GM23338 (cell line): ENCODE data around the gene DBNL. TPM values are rescaled to one million over a fixed set of nuclear protein-coding genes. Genes with fewer than 3 reads are reported as not detected.
A peak's percentile ranks its signal among the peaks of the same experiment; 100 is the strongest.

Experiments
- ATAC-seq: fragments of 200-7000 bp; cut with Tn5 transposase; 3 replicates; pipeline ENCODE4 v1.9.1; 2020
- DNase-seq: peaks from one replicate; pipeline ENCODE4 v3.0.0-alpha.2; 2015; ENCODE audit warnings: low spot score
- H2AFZ ChIP-seq: fragments of 200-600 bp; sonication (generic); 2 replicates; pipeline ENCODE4 v1.8.0; 2016; ENCODE audit warnings: antibody characterized with exemption, mild to moderate bottlenecking, moderate library complexity
- H3F3A ChIP-seq: fragments of 200-600 bp; sonication (generic); replicated peaks from 2 replicates; pipeline ENCODE4 v1.8.0; 2017; ENCODE audit warnings: antibody characterized with exemption, mixed run types, low read depth
- H3K27ac ChIP-seq: fragments of 200-600 bp; sonication (generic); 2 replicates; pipeline ENCODE4 v1.6.1; 2016; ENCODE audit warnings: low read depth
- H3K27me3 ChIP-seq: fragments of 200-600 bp; sonication (generic); 2 replicates; pipeline ENCODE4 v1.8.0; 2016; ENCODE audit warnings: mild to moderate bottlenecking, mixed run types, moderate library complexity; ENCODE audit not compliant: insufficient read depth
- H3K36me3 ChIP-seq: fragments of 200-600 bp; sonication (generic); 2 replicates; pipeline ENCODE4 v1.8.0; 2016; ENCODE audit warnings: mild to moderate bottlenecking; ENCODE audit not compliant: insufficient read depth
- H3K4me1 ChIP-seq: fragments of 200-600 bp; sonication (generic); 2 replicates; pipeline ENCODE4 v1.8.0; 2016; ENCODE audit warnings: mild to moderate bottlenecking, moderate library complexity; ENCODE audit not compliant: insufficient read depth
- H3K4me2 ChIP-seq: fragments of 200-600 bp; sonication (generic); 2 replicates; pipeline ENCODE4 v1.7.1; 2017; ENCODE audit warnings: mixed run types
- H3K4me3 ChIP-seq: fragments of 200-600 bp; sonication (generic); 2 replicates; pipeline ENCODE4 v1.6.1; 2016; ENCODE audit warnings: mixed run types
- H3K79me2 ChIP-seq: fragments of 200-600 bp; sonication (generic); replicated peaks from 2 replicates; pipeline ENCODE4 v1.8.0; 2017; ENCODE audit warnings: mild to moderate bottlenecking; ENCODE audit not compliant: insufficient read depth
- H3K9me2 ChIP-seq: fragments of 200-600 bp; sonication (generic); 2 replicates; pipeline ENCODE4 v1.8.0; 2017; ENCODE audit not compliant: insufficient read depth
- H4K20me1 ChIP-seq: fragments of 200-600 bp; sonication (generic); replicated peaks from 2 replicates; pipeline ENCODE4 v1.8.0; 2017; ENCODE audit warnings: mild to moderate bottlenecking; ENCODE audit not compliant: insufficient read depth
- H3K27ac Mint-ChIP-seq: 2 replicates; pipeline ENCODE4 v1.8.0; 2020; ENCODE audit warnings: inconsistent platforms, mild to moderate bottlenecking, moderate library complexity, mixed read lengths
- H3K27me3 Mint-ChIP-seq: 3 replicates; pipeline ENCODE4 v1.8.0; 2022; ENCODE audit warnings: low read depth, mild to moderate bottlenecking, moderate library complexity, mixed read lengths, inconsistent platforms; ENCODE audit not compliant: insufficient read depth, poor library complexity
- H3K36me3 Mint-ChIP-seq: 3 replicates; pipeline ENCODE4 v1.8.0; 2021; ENCODE audit warnings: low read depth, mild to moderate bottlenecking, inconsistent platforms, moderate library complexity, mixed read lengths
- H3K4me1 Mint-ChIP-seq: 3 replicates; pipeline ENCODE4 v1.8.0; 2020; ENCODE audit warnings: mild to moderate bottlenecking, inconsistent platforms, mixed read lengths
- H3K4me3 Mint-ChIP-seq: 3 replicates; pipeline ENCODE4 v1.8.0; 2021; ENCODE audit warnings: moderate library complexity, mild to moderate bottlenecking, inconsistent platforms, mixed read lengths
- H3K9me3 Mint-ChIP-seq: 3 replicates; pipeline ENCODE4 v1.8.0; 2020; ENCODE audit warnings: moderate library complexity, mild to moderate bottlenecking, inconsistent platforms, mixed read lengths
- CREB1 ChIP-seq: fragments of 250-450 bp; sonication (Bioruptor Pico); IDR thresholded peaks from 2 replicates; pipeline ENCODE4 v1.5.0; 2020; ENCODE audit warnings: low read depth, mild to moderate bottlenecking, moderate library complexity
- CTCF ChIP-seq, 2 experiments: fragments of 200-600 bp in 1 of 2; sonication (generic) in 1 of 2; conservative IDR thresholded peaks; 2 replicates each; pipeline versions ENCODE4 v1.5.1 to v1.6.1; 2016 to 2017; ENCODE audit warnings: antibody characterized with exemption in 2 of 2, low read depth in 2 of 2, mild to moderate bottlenecking in 2 of 2, moderate library complexity in 1 of 2
- ETS1 ChIP-seq: IDR thresholded peaks from 2 replicates; pipeline ENCODE4 v1.6.1; 2016; ENCODE audit warnings: antibody characterized with exemption
- EZH2phosphoT487 ChIP-seq: fragments of 200-600 bp; sonication (generic); IDR thresholded peaks from one replicate; pipeline ENCODE4 v1.8.1; 2018; ENCODE audit warnings: antibody characterized with exemption; ENCODE audit not compliant: unreplicated experiment
- JUNB ChIP-seq: IDR thresholded peaks from one replicate; pipeline ENCODE4 v1.6.1; 2016; ENCODE audit warnings: antibody characterized with exemption; ENCODE audit not compliant: unreplicated experiment
- NANOG ChIP-seq: IDR thresholded peaks from 2 replicates; pipeline ENCODE4 v1.6.1; 2016; ENCODE audit warnings: antibody characterized with exemption, borderline replicate concordance
- POLR2AphosphoS5 ChIP-seq: IDR thresholded peaks from 2 replicates; pipeline ENCODE4 v1.6.1; 2016; ENCODE audit warnings: antibody characterized with exemption, low read depth
- REST ChIP-seq: IDR thresholded peaks from one replicate; pipeline ENCODE4 v1.6.1; 2018; ENCODE audit warnings: antibody characterized with exemption; ENCODE audit not compliant: unreplicated experiment
- STAT1 ChIP-seq: IDR thresholded peaks from one replicate; pipeline ENCODE4 v1.6.1; 2016; ENCODE audit warnings: antibody characterized with exemption; ENCODE audit not compliant: unreplicated experiment
- ZNF114 ChIP-seq: fragments of 250-450 bp; sonication (Bioruptor Pico); IDR thresholded peaks from 2 replicates; pipeline ENCODE4 v1.5.0; 2020; ENCODE audit warnings: mild to moderate bottlenecking, moderate library complexity
- ZNF331 ChIP-seq: fragments of 250-450 bp; sonication (Bioruptor Pico); IDR thresholded peaks from 2 replicates; pipeline ENCODE4 v1.5.0; 2020; ENCODE audit warnings: low read depth, mild to moderate bottlenecking, moderate library complexity
- polyA plus RNA-seq: library from polyadenylated mRNA; unstranded; fragments of >200 nt; fragmentation: Nextera tagmentation; extraction: Ambion mirVana; gene quantifications from 2 replicates; pipeline ENCODE4 v1.2.1, GENCODE V29; 2016
- total RNA-seq: library from RNA; depleted of rRNA; stranded (reverse); fragments of >200 nt; shearing (Covaris generic); gene quantifications from 2 replicates; pipeline ENCODE4 v1.2.3, GENCODE V29; 2014

Gene DBNL
- total and polyA plus RNA-seq, 2 experiments from 2014 or later = 18.1 to 49.4 TPM

GRCh38 chr7:44082541-44083207 is 38.2 kb downstream of the DBNL start:
- H3K27me3 Mint-ChIP-seq = peaks cover 31% of the 10 kb centered on the region
- H3K27ac ChIP-seq = no peak overlapping the region

GRCh38 chr7:44083796-44084195 is 39.3 kb downstream of the DBNL start:
- H3K4me2 ChIP-seq = no peak overlapping the region
- TF ChIP-seq CTCF (conservative IDR thresholded peaks at IDR 0.05; ENCODE audit: low read depth in 2 of 2) (no peak), REST (no peak), NANOG (no peak), STAT1 (no peak), ZNF114 (CRISPR knock-in tag) (no peak), JUNB (no peak), CREB1 (CRISPR knock-in tag) (no peak), ZNF331 (CRISPR knock-in tag) (no peak), POLR2AphosphoS5 (no peak), EZH2phosphoT487 (no peak)

More at GRCh38 chr7:44082541-44083207, 38.2 kb downstream of the DBNL start:
- Histone ChIP-seq H4K20me1 (no peaks in the 10 kb centered on the region), H3K79me2 (no peaks in the 10 kb centered on the region), H3K9me2 (no peaks in the 10 kb centered on the region), H3K4me1 (peaks cover 7% of the 10 kb centered on the region), H3K36me3 (no peaks in the 10 kb centered on the region), H3K4me3 (peak overlapping the region; percentile 62), H3F3A (no peaks in the 10 kb centered on the region; the same call in 1 of the 2 replicates), H2AFZ (peak overlapping the region; percentile 95; the same call in 1 of the 2 replicates), H3K27me3 (peaks cover 4% of the 10 kb centered on the region; the same call in 1 of the 2 replicates), H3K4me2 (peak overlapping the region; percentile 77)
- Mint-ChIP-seq H3K27ac (no peak overlapping the region), H3K4me3 (peak overlapping the region; percentile 74), H3K36me3 (peaks cover 18% of the 10 kb centered on the region), H3K4me1 (peaks cover 19% of the 10 kb centered on the region), H3K9me3 (no peaks in the 10 kb centered on the region)
- DNase-seq = peak; percentile 100
- TF ChIP-seq ETS1 (no peak), POLR2AphosphoS5 (peak; percentile 32)
- peak; percentile 93 for ATAC-seq

More at GRCh38 chr7:44083796-44084195, 39.3 kb downstream of the DBNL start:
- H3K4me3 ChIP-seq = no peak overlapping the region
- no peaks in the 10 kb centered on the region; the same call in 1 of the 2 replicates for H3F3A ChIP-seq
- H3K79me2 ChIP-seq = no peaks in the 10 kb centered on the region
- no peaks in the 10 kb centered on the region for H3K36me3 ChIP-seq
- H3K9me2 ChIP-seq = no peaks in the 10 kb centered on the region
- Mint-ChIP-seq H3K4me3 (no peak overlapping the region; the same call in 2 of the 3 replicates), H3K4me1 (peaks cover 19% of the 10 kb centered on the region), H3K9me3 (no peaks in the 10 kb centered on the region), H3K27me3 (peaks cover 28% of the 10 kb centered on the region), H3K27ac (no peak overlapping the region), H3K36me3 (peaks cover 7% of the 10 kb centered on the region; the same call in 2 of the 3 replicates)
- DNase-seq (no peak), ATAC-seq (no peak)
- H3K4me1 ChIP-seq = peaks cover 7% of the 10 kb centered on the region
- H2AFZ ChIP-seq = no peak overlapping the region
- no peak overlapping the region for H3K27ac ChIP-seq
- H4K20me1 ChIP-seq = no peaks in the 10 kb centered on the region
- peaks cover 4% of the 10 kb centered on the region; the same call in 1 of the 2 replicates for H3K27me3 ChIP-seq
